NCI-H2171 treated with DMSO at 0.1 percent for 48 hours (cell line): Measurements from ENCODE around the gene HPRT1.
A peak's percentile ranks its signal among the peaks of the same experiment; 100 is the strongest.

Experiments used
- DNase-seq: peaks from one replicate; lab custom pipeline; 2025; lab: John Stamatoyannopoulos, UW

The HPRT1 gene

GRCh38 chrX:134543288-134543687, 83.3 kb downstream of the HPRT1 start:
- peak; percentile 34 for DNase-seq

- DNase-seq: no peak
Observed at GRCh38 chrX:134544135-134544512, 84.2 kb downstream of the HPRT1 start.

GRCh38 chrX:134544513-134545151, 84.7 kb downstream of the HPRT1 start:
- no peak for DNase-seq

- DNase-seq: no peak
Observed at GRCh38 chrX:134545510-134545909, 85.5 kb downstream of the HPRT1 start.

- no peak for DNase-seq
Observed at GRCh38 chrX:134546187-134546586, 86.2 kb downstream of the HPRT1 start.

GRCh38 chrX:134547047-134547679, 87.2 kb downstream of the HPRT1 start:
- DNase-seq: no peak

GRCh38 chrX:134548257-134549201, 88.6 kb downstream of the HPRT1 start:
- no peak for DNase-seq
